NCI-H2171 (cell line): Measurements from ENCODE around the gene ZNF362.
"Not testable (repeated sequence)": the region's sequence is repeated elsewhere in the genome, so short reads cannot be mapped to it uniquely, and the experiment has no call there.

ENCODE experiments used
- DNase-seq: peaks from one replicate; lab custom pipeline; 2025; lab: John Stamatoyannopoulos, UW

The ZNF362 gene

DNA sequence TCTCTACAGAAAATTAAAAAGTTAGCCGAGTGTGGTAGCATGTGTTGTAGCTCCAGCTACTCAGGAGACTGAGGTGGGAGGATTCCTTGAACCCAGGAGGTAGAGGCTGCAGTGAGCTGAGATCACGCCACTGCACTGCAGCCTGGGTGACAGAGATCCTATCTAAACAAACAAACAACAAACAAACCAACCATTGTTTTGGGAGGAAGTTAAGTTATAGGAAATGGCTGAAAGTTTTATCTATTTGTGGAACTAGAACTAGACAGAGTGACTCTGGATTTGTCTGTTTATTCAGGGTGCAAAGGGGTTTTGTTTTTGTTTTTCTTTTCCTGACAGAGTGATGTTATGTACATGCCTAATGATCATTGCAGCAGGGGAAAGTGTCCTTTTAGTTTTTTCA lies 31.0 kb downstream of the ZNF362 start:
- DNase-seq: no peak

- no peak for DNase-seq
Measured at GRCh38 chr1:33288976-33289857, 32.9 kb downstream of the ZNF362 start.

DNA sequence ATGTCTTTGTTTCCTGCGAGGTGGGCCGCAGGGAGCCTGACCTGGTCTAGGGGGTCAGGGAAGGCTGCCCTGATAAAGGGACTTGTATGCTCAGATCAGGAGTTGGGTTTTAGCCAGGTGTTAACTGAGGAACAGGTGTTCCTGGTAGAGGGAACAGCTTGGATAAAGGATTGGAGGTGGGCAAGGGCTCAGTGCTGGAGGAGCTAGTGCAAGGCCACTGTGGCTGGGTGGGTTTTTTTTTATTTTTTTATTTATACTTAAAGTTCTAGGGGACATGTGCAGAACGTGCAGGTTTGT lies 33.5 kb downstream of the ZNF362 start:
- DNase-seq: no peak

- not testable (repeated sequence) for DNase-seq
Measured at GRCh38 chr1:33290615-33291014, 34.3 kb downstream of the ZNF362 start.

- DNase-seq: no peak
Measured at GRCh38 chr1:33292726-33293340, 36.5 kb downstream of the ZNF362 start.

DNA sequence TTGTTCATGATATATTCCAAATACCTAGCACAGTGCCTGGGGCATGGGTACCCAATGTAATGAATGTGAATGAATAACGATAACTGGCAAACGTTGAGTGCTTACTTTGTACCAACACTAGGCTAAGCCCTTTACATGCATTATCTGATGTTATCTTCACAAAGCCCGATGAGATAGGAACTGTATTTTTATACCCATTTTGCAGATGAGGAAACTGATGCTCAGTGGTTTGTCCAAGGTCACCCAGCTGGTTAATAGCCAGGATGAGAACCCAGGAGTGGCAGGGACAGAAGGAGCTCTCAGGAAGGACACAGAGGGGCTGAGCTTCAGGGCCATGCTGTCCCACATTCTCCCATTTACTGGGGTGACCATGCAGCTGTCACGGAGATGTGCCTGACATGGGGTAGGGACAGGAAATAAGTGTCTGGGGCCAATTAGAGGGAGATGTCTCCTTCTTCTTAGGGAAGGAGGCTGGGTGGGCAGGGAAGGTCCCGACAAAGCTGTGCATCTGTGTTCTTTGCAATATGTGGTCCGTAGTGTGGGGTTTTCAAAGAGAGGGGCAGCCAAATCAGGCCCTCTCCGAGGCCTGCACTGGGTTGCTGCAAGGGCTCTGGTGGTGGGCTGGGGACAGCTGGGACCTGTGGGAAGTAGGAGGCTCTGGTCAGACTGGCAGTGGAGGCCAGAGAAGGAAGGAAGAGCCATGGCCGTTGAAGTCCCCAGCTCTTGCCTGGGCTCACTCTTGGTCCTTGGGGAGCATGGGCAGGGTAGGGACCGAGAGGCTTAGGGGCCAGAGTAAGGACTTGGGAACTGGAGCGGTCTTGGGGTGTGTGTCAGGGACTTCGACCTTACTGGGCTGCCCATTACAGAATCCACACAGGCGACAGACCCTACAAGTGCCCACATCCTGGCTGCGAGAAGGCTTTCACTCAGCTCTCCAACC lies 38.0 kb downstream of the ZNF362 start:
- DNase-seq: no peak

GRCh38 chr1:33295023-33295422 lies 38.7 kb downstream of the ZNF362 start:
- no peak for DNase-seq

DNA sequence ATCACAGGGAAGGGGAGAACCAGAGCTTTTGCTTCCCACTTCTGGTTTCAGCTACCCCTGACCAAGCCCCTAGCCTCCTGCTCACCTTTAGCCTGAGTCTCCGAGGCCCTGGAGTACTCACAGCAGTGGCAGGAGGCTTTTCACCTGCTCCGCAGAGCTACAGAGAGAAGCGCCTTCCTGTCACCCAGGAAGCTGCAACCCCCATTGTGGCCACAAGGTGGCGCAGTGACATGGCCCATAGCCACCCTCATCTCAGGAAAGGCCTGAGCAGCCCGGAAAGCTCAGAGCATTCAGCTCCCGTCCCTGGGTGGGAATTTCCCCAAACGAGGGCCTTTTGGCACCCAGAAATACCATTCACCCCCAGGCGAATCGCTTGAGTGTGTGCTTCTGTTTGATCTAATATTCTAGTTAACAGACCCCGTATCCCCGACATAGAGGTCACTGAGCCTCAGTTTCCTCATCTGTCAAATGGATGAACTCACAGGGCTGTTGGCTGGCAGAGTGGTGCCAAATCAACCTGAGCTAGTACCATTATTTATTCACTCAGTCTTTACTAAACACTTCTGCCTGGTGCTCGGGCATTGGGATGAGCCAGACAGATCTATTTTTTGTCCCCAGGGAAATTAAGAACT lies 39.3 kb downstream of the ZNF362 start:
- DNase-seq: peak; percentile 62

- DNase-seq: no peak
Measured at GRCh38 chr1:33296082-33296458, 39.8 kb downstream of the ZNF362 start.

GRCh38 chr1:33296824-33297223 lies 40.5 kb downstream of the ZNF362 start:
- DNase-seq: no peak

DNA sequence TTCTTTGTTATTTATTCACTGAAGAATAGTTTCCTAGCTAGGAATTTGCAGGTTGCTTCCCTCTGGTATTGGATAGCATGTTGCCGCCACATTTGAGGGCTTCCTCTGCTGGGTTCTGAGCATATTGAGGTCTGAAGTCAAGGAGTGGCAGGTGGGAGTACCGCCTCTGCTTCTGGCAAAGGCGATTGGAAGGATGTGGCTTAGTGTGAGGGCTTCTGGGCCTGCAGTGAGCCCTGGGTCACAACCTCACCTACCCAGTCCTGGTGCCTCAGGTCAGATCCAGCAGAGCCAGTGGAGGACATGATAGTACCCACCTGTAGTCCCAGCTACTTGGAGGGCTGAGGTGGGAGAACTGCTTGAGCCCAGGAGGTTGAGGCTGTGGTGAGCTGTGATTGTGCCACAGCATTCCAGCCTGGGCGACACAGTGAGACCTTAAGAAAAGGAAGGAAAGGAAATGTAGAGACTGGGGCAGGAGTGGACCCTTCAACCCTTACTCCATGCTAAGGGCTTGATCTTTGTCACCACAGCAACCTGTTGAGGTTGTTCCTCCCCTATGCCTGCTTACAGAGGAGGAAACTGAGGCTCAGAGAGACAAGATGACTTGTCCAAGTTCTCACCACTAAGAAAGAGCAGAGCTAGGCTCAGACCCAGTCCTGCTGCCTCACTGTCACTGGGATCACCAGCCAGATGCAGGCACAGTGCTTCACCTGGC lies 41.8 kb downstream of the ZNF362 start:
- DNase-seq: no peak

DNA sequence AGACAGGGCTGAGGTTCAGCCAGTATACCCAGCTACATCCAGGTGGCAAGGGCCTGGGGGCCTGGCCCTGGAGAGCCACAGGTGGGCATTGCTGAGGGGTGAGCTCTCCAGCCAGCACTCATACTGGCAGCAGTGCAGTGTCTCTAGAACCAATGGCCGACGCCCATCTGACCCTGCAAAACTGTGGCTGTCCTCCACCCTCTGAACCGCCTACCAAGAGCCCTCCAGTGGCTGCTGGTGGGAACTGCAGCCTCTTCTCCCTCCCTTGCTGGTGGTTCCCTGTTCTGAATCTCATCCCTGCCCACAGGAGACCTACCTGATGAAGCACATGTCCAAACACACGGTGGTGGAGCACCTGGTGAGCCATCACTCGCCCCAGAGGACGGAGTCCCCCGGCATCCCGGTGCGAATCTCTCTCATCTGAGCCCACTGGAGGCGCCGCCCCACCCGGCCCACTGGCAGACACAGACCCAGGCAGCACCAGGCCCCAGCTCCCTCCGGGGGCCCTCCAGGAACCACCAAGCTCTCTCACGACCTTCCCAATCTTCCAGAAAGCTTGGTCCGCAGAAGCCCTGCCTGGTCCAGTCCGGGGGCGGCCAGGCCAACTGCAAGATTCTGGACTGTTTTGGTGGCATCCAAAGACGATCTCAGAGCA lies 42.5 kb downstream of the ZNF362 start:
- peak; percentile 6 for DNase-seq

DNA sequence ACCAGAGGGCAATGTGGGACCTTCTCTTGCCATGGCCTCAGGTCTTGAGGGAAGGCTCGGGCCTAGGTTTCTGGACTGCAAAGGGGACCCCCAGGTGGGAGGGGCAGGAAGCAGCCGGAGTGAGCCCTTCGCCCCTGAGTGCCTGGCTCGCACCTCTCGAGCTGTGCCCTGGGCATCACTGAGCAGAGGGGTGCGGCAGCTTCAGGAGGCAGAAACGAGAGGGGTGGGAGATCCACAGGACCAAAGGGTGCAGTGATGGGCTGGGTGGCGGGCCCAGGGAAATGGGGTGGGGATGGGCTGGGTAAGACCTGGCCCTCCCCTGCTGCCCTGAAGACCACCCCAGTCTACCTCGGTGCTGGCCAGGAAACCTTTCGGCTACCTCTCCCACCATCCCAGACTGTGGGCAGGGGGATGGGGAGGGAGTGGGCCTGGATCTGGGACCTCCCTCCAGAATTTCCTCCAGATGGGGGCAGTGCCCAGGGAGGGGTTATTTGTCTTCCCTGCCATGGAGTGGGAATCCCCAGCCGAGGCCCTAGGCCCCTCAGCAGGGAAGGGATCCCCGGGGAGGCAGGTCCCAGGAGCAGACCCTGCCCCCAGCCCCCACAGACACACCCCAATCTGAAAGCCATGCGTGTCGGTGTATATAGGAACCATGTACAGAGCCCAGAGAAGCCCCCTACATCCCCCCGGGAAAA lies 43.3 kb downstream of the ZNF362 start:
- no peak for DNase-seq

GRCh38 chr1:33300673-33301072 lies 44.4 kb downstream of the ZNF362 start:
- no peak for DNase-seq

DNA sequence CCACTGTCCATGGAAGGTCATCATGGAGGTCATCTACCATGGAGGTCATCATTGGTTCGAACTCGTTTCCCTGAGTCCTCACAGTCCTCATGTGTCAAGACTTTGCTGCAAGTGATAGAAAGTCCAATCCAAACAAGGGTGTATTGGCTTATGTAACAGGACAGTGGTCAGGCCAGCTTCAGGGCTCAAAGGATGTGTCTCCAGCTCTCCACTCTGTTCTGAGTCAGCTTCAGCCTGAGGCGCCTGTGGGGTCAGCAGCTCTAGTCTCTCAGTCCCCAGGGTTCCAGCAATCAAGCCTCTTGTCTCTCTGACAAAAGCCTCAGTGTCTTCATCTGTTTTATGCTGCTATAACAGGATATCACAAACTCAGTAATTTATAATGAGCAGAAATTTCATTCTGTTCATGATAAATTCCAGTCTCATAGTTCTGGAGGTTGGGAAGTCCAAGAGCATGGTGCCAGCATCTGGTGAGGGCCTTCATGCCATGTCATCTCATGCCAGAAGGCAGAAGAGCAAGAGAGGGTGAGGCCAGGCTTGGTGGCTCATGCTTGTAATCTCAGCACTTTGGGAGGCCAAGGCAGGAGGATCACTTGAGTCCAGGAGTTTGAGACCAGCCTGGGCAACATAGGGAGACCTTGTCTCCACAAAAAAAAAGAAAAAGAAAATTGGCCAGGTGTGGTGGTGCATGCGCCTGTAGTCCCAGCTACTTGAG lies 45.1 kb downstream of the ZNF362 start:
- DNase-seq: no peak

DNA sequence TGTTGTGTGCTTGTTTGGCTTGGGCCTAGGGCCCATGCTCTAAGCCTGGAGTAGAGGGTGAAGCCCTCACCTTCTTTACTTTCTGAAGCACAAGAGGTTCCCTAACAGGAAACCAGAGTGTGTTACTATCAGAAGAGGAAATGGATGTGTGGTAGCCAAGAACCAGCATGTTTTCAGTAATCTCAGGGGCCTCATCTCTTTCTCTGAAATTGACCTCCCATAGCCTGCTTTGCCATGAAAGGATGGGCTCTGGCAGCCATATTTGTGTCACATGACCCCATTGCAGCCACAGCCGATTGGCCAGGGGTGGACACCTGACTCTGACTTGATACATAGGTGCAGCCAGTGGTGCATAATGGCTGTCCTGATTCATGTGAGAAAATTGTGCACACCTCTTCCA lies 46.0 kb downstream of the ZNF362 start:
- no peak for DNase-seq

DNA sequence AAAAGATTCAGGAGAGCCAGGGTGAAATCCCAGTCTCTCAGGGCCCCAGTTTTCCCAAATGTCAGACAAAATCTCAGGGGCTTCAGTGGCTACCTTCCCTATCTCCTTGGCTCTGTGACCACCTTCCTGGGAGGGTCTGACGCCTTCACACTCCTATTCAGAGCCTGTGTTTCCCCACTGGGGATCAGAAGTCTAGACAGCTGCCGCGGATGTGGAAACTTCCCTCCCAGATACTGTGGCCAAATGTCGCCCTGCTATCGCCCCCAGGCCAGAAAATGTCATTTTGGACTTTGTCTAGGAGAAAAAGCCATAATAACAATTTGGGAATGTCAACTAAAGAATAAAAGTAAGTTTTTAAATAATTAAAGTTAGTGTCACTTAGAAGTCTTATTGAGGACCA lies 48.7 kb downstream of the ZNF362 start:
- DNase-seq: no peak

GRCh38 chr1:33305816-33306652 lies 49.7 kb downstream of the ZNF362 start:
- DNase-seq: no peak
